ENCODE results near the gene MAPK6. TPM values are rescaled to one million over a fixed set of nuclear protein-coding genes. Genes with fewer than 3 reads are reported as not detected.
"Not testable (repeated sequence)": the region's sequence is repeated elsewhere in the genome, so short reads cannot be mapped to it uniquely, and the experiment has no call there.

MAPK6 gene
- total RNA-seq, 2 donors from 2014 or later: 80.2 to 81.6 TPM

GRCh38 chr15:52045795-52046298, 26.8 kb downstream of the MAPK6 start:
- H3K27ac ChIP-seq (ENCODE audit: low read depth, low read length); H3K9ac ChIP-seq (ENCODE audit: extremely low read depth, low read length, poor library complexity, severe bottlenecking); H3K4me3 ChIP-seq (ENCODE audit: low read length); H3K4me3 Mint-ChIP-seq; H3K27me3 ChIP-seq (ENCODE audit: control insufficient read depth, insufficient read depth, low read length, poor library complexity, severe bottlenecking); H3K27me3 Mint-ChIP-seq (ENCODE audit: insufficient read depth); H3K9me3 Mint-ChIP-seq; DNase-seq; H3K27ac Mint-ChIP-seq; H3K4me1 ChIP-seq (ENCODE audit: control insufficient read depth, insufficient read depth, low read length): not testable (repeated sequence)
- H3K4me1 Mint-ChIP-seq: peaks cover 13% of the 10 kb centered on the region
- 88 to 93% methylated on average over 2 to 7 of the region's 8 CpGs for WGBS, 2 experiments (ENCODE audit: insufficient coverage in 1 of 2, insufficient read length in 1 of 2)
- Histone ChIP-seq H3K36me3 (ENCODE audit: control insufficient read depth, insufficient read depth, low read length) (peaks cover 46% of the 10 kb centered on the region), H3K9me3 (ENCODE audit: control insufficient read depth, low read length) (peaks cover 11% of the 10 kb centered on the region)
- peak; percentile 38 for TF ChIP-seq CTCF (conservative IDR thresholded peaks at IDR 0.05)
- H3K36me3 Mint-ChIP-seq (ENCODE audit: low read depth): peaks cover 42% of the 10 kb centered on the region

- WGBS, 2 experiments (ENCODE audit: insufficient coverage in 1 of 2, insufficient read length in 1 of 2): 95 to 100% methylated on average over 3 to 5 of the region's 5 CpGs
These were observed 27.5 kb downstream of the MAPK6 start for GRCh38 chr15:52046552-52046951.

GRCh38 chr15:52050416-52050815, 31.4 kb downstream of the MAPK6 start:
- no peak for TF ChIP-seq CTCF (conservative IDR thresholded peaks at IDR 0.05)
- WGBS, 2 experiments (ENCODE audit: insufficient coverage in 1 of 2, insufficient read length in 1 of 2): 86 to 95% methylated on average over 1 of the region's 1 CpG
- H3K36me3 Mint-ChIP-seq (ENCODE audit: low read depth): peaks cover 69% of the 10 kb centered on the region
- Histone ChIP-seq H3K9me3 (ENCODE audit: control insufficient read depth, low read length) (peaks cover 24% of the 10 kb centered on the region), H3K4me1 (ENCODE audit: control insufficient read depth, insufficient read depth, low read length) (no peaks in the 10 kb centered on the region), H3K36me3 (ENCODE audit: control insufficient read depth, insufficient read depth, low read length) (peaks cover 76% of the 10 kb centered on the region), H3K4me3 (ENCODE audit: low read length) (no peak overlapping the region), H3K9ac (ENCODE audit: extremely low read depth, low read length, poor library complexity, severe bottlenecking) (no peak overlapping the region), H3K27ac (ENCODE audit: low read depth, low read length) (no peak overlapping the region), H3K27me3 (ENCODE audit: control insufficient read depth, insufficient read depth, low read length, poor library complexity, severe bottlenecking) (no peaks in the 10 kb centered on the region)
- no peaks in the 10 kb centered on the region for H3K4me1 Mint-ChIP-seq
- no peaks in the 10 kb centered on the region for H3K27me3 Mint-ChIP-seq (ENCODE audit: insufficient read depth)
- no peak overlapping the region for H3K27ac Mint-ChIP-seq
- H3K9me3 Mint-ChIP-seq: peaks cover 7% of the 10 kb centered on the region
- no peak overlapping the region for H3K4me3 Mint-ChIP-seq
- no peak for DNase-seq

More at GRCh38 chr15:52046552-52046951, 27.5 kb downstream of the MAPK6 start:
- H3K36me3 Mint-ChIP-seq (ENCODE audit: low read depth): peaks cover 48% of the 10 kb centered on the region
- H3K9me3 ChIP-seq (ENCODE audit: control insufficient read depth, low read length): peaks cover 12% of the 10 kb centered on the region
- H3K36me3 ChIP-seq (ENCODE audit: control insufficient read depth, insufficient read depth, low read length): peaks cover 54% of the 10 kb centered on the region
- H3K9ac ChIP-seq (ENCODE audit: extremely low read depth, low read length, poor library complexity, severe bottlenecking); H3K27me3 ChIP-seq (ENCODE audit: control insufficient read depth, insufficient read depth, low read length, poor library complexity, severe bottlenecking); DNase-seq; H3K27me3 Mint-ChIP-seq (ENCODE audit: insufficient read depth); H3K9me3 Mint-ChIP-seq; H3K4me3 ChIP-seq (ENCODE audit: low read length); H3K4me1 Mint-ChIP-seq; H3K4me3 Mint-ChIP-seq; H3K27ac ChIP-seq (ENCODE audit: low read depth, low read length); H3K4me1 ChIP-seq (ENCODE audit: control insufficient read depth, insufficient read depth, low read length); H3K27ac Mint-ChIP-seq: not testable (repeated sequence)
